ENCODE measurements around the gene EIF3L. TPM values are rescaled to one million over a fixed set of nuclear protein-coding genes. Genes with fewer than 3 reads are reported as not detected.
A peak's percentile ranks its signal among the peaks of the same experiment; 100 is the strongest.

Gene EIF3L
- total RNA-seq, 2 donors from 2014 or later = 224 to 226 TPM

DNA sequence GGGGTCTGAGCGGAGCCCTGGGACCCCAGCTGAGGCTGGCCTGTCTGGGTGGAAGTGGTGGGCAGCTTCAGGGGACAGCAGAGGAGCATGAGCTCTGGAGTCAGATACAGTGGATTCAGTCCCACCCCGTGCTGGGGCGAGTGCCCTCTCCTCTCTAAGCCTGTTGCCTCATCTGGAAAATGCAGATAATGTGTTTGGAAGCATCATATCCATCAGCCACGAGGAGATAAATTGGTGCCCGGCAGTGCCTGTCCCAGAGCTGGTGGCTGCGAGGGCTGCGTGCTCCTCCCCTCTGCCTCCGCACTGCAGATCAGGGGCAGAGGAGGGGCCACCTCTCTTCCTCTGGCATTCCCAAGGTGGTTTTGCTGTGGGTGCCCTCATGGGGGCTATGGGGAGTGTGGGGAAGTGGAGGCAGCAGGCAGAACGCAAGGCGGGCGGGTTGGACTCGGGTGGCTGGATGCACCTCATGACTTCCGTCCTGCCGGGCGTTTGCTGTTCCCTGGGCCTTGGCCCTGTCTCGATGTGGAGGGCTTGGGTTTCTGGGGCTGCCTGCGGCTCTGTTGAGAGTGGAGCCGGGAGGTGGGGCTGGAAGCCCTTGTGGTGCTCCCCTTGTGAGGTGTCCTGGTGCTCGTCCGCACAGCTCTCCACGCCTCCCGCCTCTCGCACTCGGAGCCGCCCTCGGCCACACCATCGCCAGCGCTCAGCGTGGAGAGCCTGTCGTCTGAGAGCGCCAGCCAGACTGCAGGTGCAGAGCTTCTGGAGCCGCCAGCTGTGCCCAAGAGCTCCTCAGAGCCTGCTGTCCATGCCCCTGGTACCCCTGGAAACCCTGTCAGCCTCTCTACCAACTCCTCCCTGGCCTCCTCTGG lies 77.8 kb downstream of the EIF3L start:
- H3K27ac ChIP-seq = no peak overlapping the region
- TF ChIP-seq CTCF (IDR thresholded peaks at IDR 0.05) = no peak

DNA sequence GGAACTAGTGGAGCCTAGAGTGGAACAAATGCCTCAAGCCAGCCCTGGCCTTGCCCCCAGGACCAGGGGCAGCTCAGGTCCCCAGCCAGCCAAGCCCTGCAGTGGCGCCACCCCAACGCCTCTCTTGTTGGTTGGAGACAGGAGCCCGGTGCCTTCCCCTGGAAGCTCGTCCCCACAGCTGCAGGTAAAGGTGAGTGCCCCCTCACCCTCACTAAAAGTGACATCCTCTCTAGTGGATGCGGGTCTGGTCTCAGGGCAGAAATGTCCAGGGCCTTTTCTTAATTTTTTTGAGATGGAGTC lies 78.4 kb downstream of the EIF3L start:
- H3K27me3 ChIP-seq (replicated peaks; ENCODE audit: insufficient read depth) = no peaks in the 10 kb centered on the region
- no peaks in the 10 kb centered on the region for H3K4me1 ChIP-seq (ENCODE audit: control insufficient read depth in 1 of 2, low read depth in 2 of 2)
- H3K36me3 ChIP-seq = peaks cover 46% of the 10 kb centered on the region
- no peak overlapping the region for H3K4me3 ChIP-seq
- no peak for TF ChIP-seq CTCF (IDR thresholded peaks at IDR 0.05)
- ATAC-seq (ENCODE audit: insufficient number of reproducible peaks, low FRiP score, low read depth) = no peak
- H3K9me3 ChIP-seq = no peaks in the 10 kb centered on the region
- DNase-seq (ENCODE audit: low spot score) = no peak
- H3K27ac ChIP-seq = no peak overlapping the region

More for the DNA sequence above, 77.8 kb downstream of the EIF3L start:
- Histone ChIP-seq H3K4me1 (ENCODE audit: control insufficient read depth in 1 of 2, low read depth in 2 of 2) (no peaks in the 10 kb centered on the region), H3K36me3 (peaks cover 45% of the 10 kb centered on the region), H3K27me3 (replicated peaks; ENCODE audit: insufficient read depth) (no peaks in the 10 kb centered on the region), H3K4me3 (no peak overlapping the region), H3K9me3 (no peaks in the 10 kb centered on the region)
- ATAC-seq (ENCODE audit: insufficient number of reproducible peaks, low FRiP score, low read depth) = no peak
- DNase-seq (ENCODE audit: low spot score) = no peak

- peaks cover 8 to 15% of the 10 kb centered on the region in 2 donors for H3K4me1 ChIP-seq (ENCODE audit: control insufficient read depth in 1 of 2, low read depth in 2 of 2)
- H3K36me3 ChIP-seq = peaks cover 36% of the 10 kb centered on the region
- no peak for ATAC-seq (ENCODE audit: insufficient number of reproducible peaks, low FRiP score, low read depth)
Observed at GRCh38 chr22:37929390-37929789, 80.2 kb downstream of the EIF3L start.

GRCh38 chr22:37930270-37930951 lies 81.2 kb downstream of the EIF3L start:
- peaks cover 28% of the 10 kb centered on the region for H3K36me3 ChIP-seq
- ATAC-seq (ENCODE audit: insufficient number of reproducible peaks, low FRiP score, low read depth) (no peak), DNase-seq (ENCODE audit: low spot score) (no peak)
- H3K4me1 ChIP-seq (ENCODE audit: control insufficient read depth in 1 of 2, low read depth in 2 of 2) = peaks cover 8 to 15% of the 10 kb centered on the region in 2 donors
- H3K27me3 ChIP-seq (replicated peaks; ENCODE audit: insufficient read depth) = no peaks in the 10 kb centered on the region
- TF ChIP-seq CTCF (IDR thresholded peaks at IDR 0.05) = no peak
- peak overlapping the region in 1 of 2 donors; percentile 22 for H3K27ac ChIP-seq
- no peaks in the 10 kb centered on the region for H3K9me3 ChIP-seq
- no peak overlapping the region for H3K4me3 ChIP-seq

More at GRCh38 chr22:37929390-37929789, 80.2 kb downstream of the EIF3L start:
- Histone ChIP-seq H3K27me3 (replicated peaks; ENCODE audit: insufficient read depth) (no peaks in the 10 kb centered on the region), H3K9me3 (no peaks in the 10 kb centered on the region), H3K27ac (no peak overlapping the region), H3K4me3 (no peak overlapping the region)
- TF ChIP-seq CTCF (IDR thresholded peaks at IDR 0.05) = no peak
- no peak for DNase-seq (ENCODE audit: low spot score)

DNA sequence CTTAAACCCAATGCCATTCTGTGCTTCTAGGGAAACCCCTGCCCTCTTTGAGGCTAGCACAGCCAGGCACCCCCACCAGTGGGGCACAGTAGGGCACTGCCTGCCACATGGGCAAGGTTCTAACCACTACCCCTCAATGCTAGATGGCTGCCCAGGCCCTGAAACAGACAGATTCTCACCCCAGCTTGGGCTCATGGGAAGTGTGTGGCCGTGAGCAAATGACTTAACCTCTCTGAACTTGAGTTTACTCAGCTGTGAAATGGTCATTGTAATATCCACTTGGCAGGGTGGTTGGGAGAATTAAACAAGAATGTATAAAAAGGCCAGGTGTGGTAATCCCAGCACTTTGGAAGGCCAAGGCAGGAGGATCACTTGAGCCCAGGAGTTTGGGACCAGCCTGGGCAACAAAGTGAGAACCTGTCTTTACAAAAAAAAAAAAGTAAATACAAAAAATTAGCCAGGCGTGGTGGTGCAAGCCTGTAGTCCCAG lies 81.8 kb downstream of the EIF3L start:
- H3K36me3 ChIP-seq = peaks cover 24% of the 10 kb centered on the region
- peaks cover 8 to 15% of the 10 kb centered on the region in 2 donors for H3K4me1 ChIP-seq (ENCODE audit: control insufficient read depth in 1 of 2, low read depth in 2 of 2)
- no peak overlapping the region for H3K27ac ChIP-seq

More for the DNA sequence above, 81.8 kb downstream of the EIF3L start:
- TF ChIP-seq CTCF (IDR thresholded peaks at IDR 0.05) = no peak
- H3K27me3 ChIP-seq (replicated peaks; ENCODE audit: insufficient read depth) = no peaks in the 10 kb centered on the region
- no peak overlapping the region for H3K4me3 ChIP-seq
- H3K9me3 ChIP-seq = no peaks in the 10 kb centered on the region
- ATAC-seq (ENCODE audit: insufficient number of reproducible peaks, low FRiP score, low read depth) (no peak), DNase-seq (ENCODE audit: low spot score) (no peak)
